Measurements from ENCODE around the gene UBE2E3.

DNA sequence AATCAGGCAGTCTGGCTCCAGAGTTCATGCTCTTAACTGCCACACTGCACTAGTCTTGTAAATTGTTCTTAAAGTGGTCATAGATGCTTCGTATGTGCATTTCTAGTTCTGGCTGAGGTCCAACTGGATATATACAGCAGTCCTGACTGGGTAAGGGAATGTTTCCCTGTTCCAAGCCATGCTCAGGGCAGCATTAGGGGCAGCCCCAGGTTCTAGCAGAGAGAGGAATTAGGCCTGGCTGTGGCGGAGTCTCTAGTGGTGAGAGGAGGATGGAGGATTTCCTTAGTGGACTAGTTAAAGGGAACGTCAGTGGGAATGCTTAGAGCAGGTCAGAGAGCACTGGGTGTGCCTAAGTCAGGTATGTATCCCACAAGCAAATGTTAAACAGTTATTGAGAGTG lies 28.0 kb downstream of the UBE2E3 start:
- TF ChIP-seq, protein P1, sequence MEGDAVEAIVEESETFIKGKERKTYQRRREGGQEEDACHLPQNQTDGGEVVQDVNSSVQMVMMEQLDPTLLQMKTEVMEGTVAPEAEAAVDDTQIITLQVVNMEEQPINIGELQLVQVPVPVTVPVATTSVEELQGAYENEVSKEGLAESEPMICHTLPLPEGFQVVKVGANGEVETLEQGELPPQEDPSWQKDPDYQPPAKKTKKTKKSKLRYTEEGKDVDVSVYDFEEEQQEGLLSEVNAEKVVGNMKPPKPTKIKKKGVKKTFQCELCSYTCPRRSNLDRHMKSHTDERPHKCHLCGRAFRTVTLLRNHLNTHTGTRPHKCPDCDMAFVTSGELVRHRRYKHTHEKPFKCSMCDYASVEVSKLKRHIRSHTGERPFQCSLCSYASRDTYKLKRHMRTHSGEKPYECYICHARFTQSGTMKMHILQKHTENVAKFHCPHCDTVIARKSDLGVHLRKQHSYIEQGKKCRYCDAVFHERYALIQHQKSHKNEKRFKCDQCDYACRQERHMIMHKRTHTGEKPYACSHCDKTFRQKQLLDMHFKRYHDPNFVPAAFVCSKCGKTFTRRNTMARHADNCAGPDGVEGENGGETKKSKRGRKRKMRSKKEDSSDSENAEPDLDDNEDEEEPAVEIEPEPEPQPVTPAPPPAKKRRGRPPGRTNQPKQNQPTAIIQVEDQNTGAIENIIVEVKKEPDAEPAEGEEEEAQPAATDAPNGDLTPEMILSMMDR (IDR thresholded peaks at IDR 0.05; ENCODE audit: low read depth, low read length, poor library complexity, severe bottlenecking): no peak
- TF ChIP-seq EZH2phosphoT487 (IDR thresholded peaks at IDR 0.05; ENCODE audit: borderline replicate concordance, low read length): no peak

Measured in DOHH2 (cell line).